Measurements from ENCODE around the gene PDE2A. TPM values are rescaled to one million over a fixed set of nuclear protein-coding genes. Genes with fewer than 3 reads are reported as not detected.

The PDE2A gene
- total RNA-seq, 5 donors from 2014 or later (not counting 1 experiment from before 2014, with no cell fraction given), result 1.1 to 6.1 (median 1.7) TPM

DNA sequence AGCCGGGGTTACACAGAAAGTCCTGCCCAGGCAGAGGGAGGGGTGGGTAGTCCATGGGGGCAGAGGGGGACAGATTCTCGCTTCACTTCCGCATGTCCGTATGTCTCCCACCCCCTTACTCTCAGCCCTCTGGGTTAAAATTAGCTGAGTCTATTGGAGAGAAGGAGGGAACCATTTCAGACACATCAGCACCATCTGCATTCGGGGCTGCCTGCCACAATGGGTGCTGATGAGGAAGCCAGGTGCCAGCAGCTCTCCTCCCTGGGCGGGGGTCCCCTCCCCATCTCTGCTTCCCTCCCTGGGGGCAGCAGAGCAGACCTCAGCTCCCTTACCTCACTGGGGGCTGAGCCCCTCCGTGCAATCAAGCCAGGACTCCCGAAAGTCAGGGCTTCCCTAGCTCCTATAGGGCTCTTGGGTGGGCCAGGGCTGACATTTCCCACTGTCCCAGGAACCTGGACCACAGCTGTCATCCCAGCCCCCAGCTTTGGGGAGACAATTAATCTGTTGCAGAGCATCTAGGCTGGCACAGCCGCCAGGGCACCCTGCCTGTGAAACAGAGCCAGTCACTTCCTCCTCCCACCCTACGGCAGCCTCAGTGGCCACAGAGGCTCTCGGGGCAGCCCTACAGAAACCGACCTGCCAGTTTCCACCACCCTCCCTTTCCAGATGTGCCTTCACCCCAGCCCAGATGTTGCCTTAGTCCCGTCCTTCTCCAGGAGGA is 67.3 kb downstream of the PDE2A start:
- no peak for DNase-seq
- H3K27me3 Mint-ChIP-seq, result peaks cover 11 to 42% of the 10 kb centered on the region in 2 donors
- no peak overlapping the region for H3K4me3 Mint-ChIP-seq
- H3K4me1 ChIP-seq (ENCODE audit: control insufficient read depth in 1 of 2, extremely low read depth in 1 of 2, insufficient read depth in 2 of 2, low read length in 2 of 2), result no peaks in the 10 kb centered on the region
- H3K27ac ChIP-seq (ENCODE audit: low read length), result no peak overlapping the region
- H3K4me3 ChIP-seq (ENCODE audit: control insufficient read depth in 1 of 2, extremely low read depth in 1 of 2, low read length in 1 of 2), result no peak overlapping the region
- WGBS (ENCODE audit: insufficient coverage), result 45% methylated on average over 6 of the region's 13 CpGs
- no peaks in the 10 kb centered on the region for H3K9me3 ChIP-seq
- no peak overlapping the region for H3K27ac Mint-ChIP-seq
- H3K9me3 Mint-ChIP-seq, result no peaks in the 10 kb centered on the region
- POLR2A ChIA-PET, result no interaction called here
- peaks cover 0 to 4% (median 0%) of the 10 kb centered on the region in 3 donors for H3K4me1 Mint-ChIP-seq
- H3K36me3 ChIP-seq (ENCODE audit: control insufficient read depth in 2 of 2, extremely low read depth in 1 of 2, insufficient read depth in 1 of 2, low read length in 1 of 2), result no peaks in the 10 kb centered on the region
- peaks cover 0 to 75% of the 10 kb centered on the region in 2 experiments for H3K27me3 ChIP-seq (replicated peaks in 1 of 2; ENCODE audit: control insufficient read depth in 2 of 2, extremely low read depth in 1 of 2, insufficient read depth in 2 of 2, low read length in 1 of 2)
- CTCF ChIA-PET, result interaction anchor here in 1 of 2 donors (0.8 kb wide), 1 partner anchor 15 kb away, joined by 3 read pairs; no protein-coding TSS in a partner anchor
- H3K36me3 Mint-ChIP-seq, result no peaks in the 10 kb centered on the region
- ATAC-seq (replicated peaks in 1 of 4), result no peak

DNA sequence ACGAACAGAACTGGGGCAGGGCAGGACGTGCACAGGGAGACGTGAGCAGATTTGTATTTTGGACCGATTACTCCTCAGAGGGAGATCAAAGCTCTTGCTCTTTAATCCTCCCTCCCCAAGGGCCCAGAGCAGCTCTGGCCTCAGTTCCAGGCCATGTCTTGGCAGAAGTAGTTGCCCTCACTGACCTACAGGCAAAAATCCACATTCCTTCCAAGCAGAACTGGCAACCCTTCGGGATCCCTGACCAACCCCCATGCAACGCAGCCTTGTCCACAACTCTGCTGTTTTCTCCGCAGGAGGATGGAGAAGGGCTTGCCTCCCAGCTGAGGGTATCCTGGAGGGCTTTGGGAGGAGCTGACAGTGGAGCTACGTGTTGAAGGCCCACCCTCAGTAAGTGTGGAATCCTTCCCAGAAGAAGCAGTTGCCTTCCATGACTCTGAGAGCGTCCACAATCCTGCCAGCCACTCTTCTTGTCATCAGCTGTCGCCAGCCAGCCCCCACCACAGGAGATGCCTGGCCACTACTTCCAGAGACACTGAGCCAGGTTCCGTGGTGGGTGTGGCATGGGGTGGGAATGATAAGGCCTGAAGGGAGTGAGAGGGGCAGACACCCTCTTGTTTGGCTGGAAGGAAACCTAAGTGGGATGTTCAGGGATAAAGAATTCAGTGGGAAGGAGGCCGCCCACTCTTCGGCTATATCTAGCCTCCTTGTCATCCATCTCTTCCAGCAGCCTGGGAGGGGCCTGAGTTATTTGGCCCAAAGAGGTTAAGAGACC is 68.1 kb downstream of the PDE2A start:
- H3K27me3 Mint-ChIP-seq, result peaks cover 11 to 36% of the 10 kb centered on the region in 2 donors
- H3K4me3 ChIP-seq (ENCODE audit: control insufficient read depth in 1 of 2, extremely low read depth in 1 of 2, low read length in 1 of 2), result no peak overlapping the region
- WGBS (ENCODE audit: insufficient coverage), result 89% methylated on average over 4 of the region's 13 CpGs
- H3K36me3 ChIP-seq (ENCODE audit: control insufficient read depth in 2 of 2, extremely low read depth in 1 of 2, insufficient read depth in 1 of 2, low read length in 1 of 2), result no peaks in the 10 kb centered on the region
- H3K27ac Mint-ChIP-seq, result no peak overlapping the region
- peaks cover 0 to 2% (median 0%) of the 10 kb centered on the region in 3 donors for H3K4me1 Mint-ChIP-seq
- H3K4me1 ChIP-seq (ENCODE audit: control insufficient read depth in 1 of 2, extremely low read depth in 1 of 2, insufficient read depth in 2 of 2, low read length in 2 of 2), result no peaks in the 10 kb centered on the region
- CTCF ChIA-PET, result interaction anchor here in 1 of 2 donors (0.6 to 0.9 kb wide), 3 partner anchors 14 to 172 kb away, joined by 3 read pairs; no protein-coding TSS in a partner anchor
- H3K36me3 Mint-ChIP-seq, result no peaks in the 10 kb centered on the region
- no peak overlapping the region for H3K4me3 Mint-ChIP-seq
- H3K27me3 ChIP-seq (replicated peaks in 1 of 2; ENCODE audit: control insufficient read depth in 2 of 2, extremely low read depth in 1 of 2, insufficient read depth in 2 of 2, low read length in 1 of 2), result peaks cover 0 to 76% of the 10 kb centered on the region in 2 experiments
- ATAC-seq (replicated peaks in 1 of 4) (no peak), DNase-seq (no peak)
- POLR2A ChIA-PET, result no interaction called here
- H3K9me3 Mint-ChIP-seq, result no peaks in the 10 kb centered on the region
- H3K27ac ChIP-seq (ENCODE audit: low read length), result no peak overlapping the region
- H3K9me3 ChIP-seq, result no peaks in the 10 kb centered on the region

DNA sequence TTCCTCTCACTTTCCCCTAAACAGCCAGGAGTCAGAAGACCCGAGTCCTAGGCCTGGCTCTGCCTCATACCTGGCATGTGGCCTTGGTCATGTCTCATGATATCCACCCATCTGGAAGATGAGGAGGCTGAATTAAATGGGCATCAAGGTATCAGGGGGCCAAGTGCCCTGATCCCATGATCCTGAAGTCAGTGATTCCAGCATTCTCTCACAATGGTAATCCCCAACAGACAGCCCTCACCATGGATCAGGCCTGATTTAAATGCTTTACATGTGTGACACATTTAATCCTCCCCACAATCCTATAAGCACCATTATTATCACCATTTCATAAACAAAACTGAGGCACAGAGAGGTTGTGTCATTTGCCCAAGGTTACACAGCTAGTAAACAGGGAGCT is 70.0 kb downstream of the PDE2A start:
- Mint-ChIP-seq H3K27ac (no peak overlapping the region), H3K27me3 (peaks cover 6 to 32% of the 10 kb centered on the region in 2 donors), H3K36me3 (no peaks in the 10 kb centered on the region), H3K4me3 (no peak overlapping the region), H3K4me1 (peaks cover 0 to 2% (median 0%) of the 10 kb centered on the region in 3 donors), H3K9me3 (no peaks in the 10 kb centered on the region)
- ChIA-PET POLR2A (no interaction called here), CTCF (no interaction called here)
- DNase-seq (no peak), ATAC-seq (replicated peaks in 1 of 4) (no peak)
- Histone ChIP-seq H3K36me3 (ENCODE audit: control insufficient read depth in 2 of 2, extremely low read depth in 1 of 2, insufficient read depth in 1 of 2, low read length in 1 of 2) (no peaks in the 10 kb centered on the region), H3K27ac (ENCODE audit: low read length) (no peak overlapping the region), H3K27me3 (replicated peaks in 1 of 2; ENCODE audit: control insufficient read depth in 2 of 2, extremely low read depth in 1 of 2, insufficient read depth in 2 of 2, low read length in 1 of 2) (peaks cover 0 to 70% of the 10 kb centered on the region in 2 experiments), H3K9me3 (no peaks in the 10 kb centered on the region), H3K4me1 (ENCODE audit: control insufficient read depth in 1 of 2, extremely low read depth in 1 of 2, insufficient read depth in 2 of 2, low read length in 2 of 2) (no peaks in the 10 kb centered on the region), H3K4me3 (ENCODE audit: control insufficient read depth in 1 of 2, extremely low read depth in 1 of 2, low read length in 1 of 2) (no peak overlapping the region)
- no CpG with 5 or more reads among the region's 1 CpG for WGBS (ENCODE audit: insufficient coverage)

DNA sequence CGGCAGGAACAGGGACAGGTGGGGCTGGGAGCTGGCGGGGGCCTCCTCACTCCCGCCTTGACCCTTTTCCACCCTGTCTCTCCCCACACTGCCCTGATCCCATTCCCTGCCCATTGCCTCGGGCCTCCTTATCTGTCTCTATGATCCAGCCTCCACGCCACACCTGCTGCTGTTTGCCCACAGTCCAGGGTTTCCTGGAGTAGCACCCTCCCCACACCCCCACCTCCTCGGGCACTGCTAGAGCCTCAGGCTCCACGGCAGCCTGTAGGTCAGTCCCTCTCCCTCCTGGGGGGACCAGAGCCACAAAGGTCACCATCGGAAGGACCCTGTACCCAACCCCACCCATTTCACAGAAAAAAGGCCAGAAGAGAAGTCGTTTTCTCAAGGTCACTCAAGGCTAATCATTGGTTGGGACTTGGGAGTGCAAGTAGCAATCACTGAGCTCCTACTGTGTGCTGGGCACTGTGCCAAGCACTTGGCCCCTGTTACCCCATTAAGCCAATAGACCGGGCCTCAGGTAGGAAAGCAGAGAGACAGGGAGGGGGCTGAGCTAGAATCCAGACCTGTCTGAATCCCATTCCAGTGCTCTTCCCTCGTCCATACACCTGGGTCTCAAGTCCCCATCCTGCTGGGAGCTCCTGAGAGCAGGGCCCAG is 71.8 kb downstream of the PDE2A start:
- Mint-ChIP-seq H3K9me3 (no peaks in the 10 kb centered on the region), H3K4me3 (no peak overlapping the region), H3K27me3 (peaks cover 6 to 22% of the 10 kb centered on the region in 2 donors), H3K36me3 (no peaks in the 10 kb centered on the region), H3K27ac (no peak overlapping the region), H3K4me1 (no peaks in the 10 kb centered on the region)
- no peaks in the 10 kb centered on the region for H3K36me3 ChIP-seq (ENCODE audit: control insufficient read depth in 2 of 2, extremely low read depth in 1 of 2, insufficient read depth in 1 of 2, low read length in 1 of 2)
- H3K4me1 ChIP-seq (ENCODE audit: control insufficient read depth in 1 of 2, extremely low read depth in 1 of 2, insufficient read depth in 2 of 2, low read length in 2 of 2), result no peaks in the 10 kb centered on the region
- H3K27ac ChIP-seq (ENCODE audit: low read length), result no peak overlapping the region
- DNase-seq, result no peak
- H3K9me3 ChIP-seq, result no peaks in the 10 kb centered on the region
- CTCF ChIA-PET, result interaction anchor here in 1 of 2 donors (1.4 kb wide), 1 partner anchor 11 kb away, joined by 4 read pairs; no protein-coding TSS in a partner anchor
- no peak for ATAC-seq (replicated peaks in 1 of 4)
- H3K4me3 ChIP-seq (ENCODE audit: control insufficient read depth in 1 of 2, extremely low read depth in 1 of 2, low read length in 1 of 2), result no peak overlapping the region
- POLR2A ChIA-PET, result no interaction called here
- WGBS (ENCODE audit: insufficient coverage), result 69% methylated on average over 8 of the region's 11 CpGs
- H3K27me3 ChIP-seq (replicated peaks in 1 of 2; ENCODE audit: control insufficient read depth in 2 of 2, extremely low read depth in 1 of 2, insufficient read depth in 2 of 2, low read length in 1 of 2), result peaks cover 0 to 57% of the 10 kb centered on the region in 2 experiments

DNA sequence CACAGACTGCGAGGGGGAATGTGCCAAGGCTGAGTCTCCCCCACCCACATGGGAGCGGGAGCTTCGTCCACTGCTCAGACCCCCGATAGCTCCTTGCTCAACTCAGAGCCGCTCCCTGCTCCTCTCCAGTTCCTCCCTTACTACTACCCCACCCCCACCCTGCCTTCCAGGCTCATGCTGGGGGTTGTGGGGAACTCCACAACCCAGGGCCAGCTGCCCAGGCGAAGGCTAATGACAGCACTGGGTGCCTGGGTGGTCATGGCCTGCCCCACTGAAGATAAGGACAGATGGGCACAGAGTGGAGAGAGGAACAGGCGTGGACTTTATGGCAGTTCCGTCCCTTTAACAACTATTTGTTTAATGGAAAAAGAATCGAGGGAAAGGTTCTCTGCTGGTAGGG is 73.7 kb downstream of the PDE2A start:
- no peak overlapping the region for H3K4me3 Mint-ChIP-seq
- CTCF ChIA-PET, result interaction anchor here in 1 of 2 donors (0.6 kb wide), 1 partner anchor 1530 kb away, joined by 3 read pairs; no protein-coding TSS in a partner anchor
- H3K4me1 Mint-ChIP-seq, result no peaks in the 10 kb centered on the region
- Histone ChIP-seq H3K4me1 (ENCODE audit: control insufficient read depth in 1 of 2, extremely low read depth in 1 of 2, insufficient read depth in 2 of 2, low read length in 2 of 2) (no peaks in the 10 kb centered on the region), H3K9me3 (no peaks in the 10 kb centered on the region), H3K27me3 (replicated peaks in 1 of 2; ENCODE audit: control insufficient read depth in 2 of 2, extremely low read depth in 1 of 2, insufficient read depth in 2 of 2, low read length in 1 of 2) (peaks cover 0 to 53% of the 10 kb centered on the region in 2 experiments), H3K36me3 (ENCODE audit: control insufficient read depth in 2 of 2, extremely low read depth in 1 of 2, insufficient read depth in 1 of 2, low read length in 1 of 2) (no peaks in the 10 kb centered on the region), H3K4me3 (ENCODE audit: control insufficient read depth in 1 of 2, extremely low read depth in 1 of 2, low read length in 1 of 2) (no peak overlapping the region), H3K27ac (ENCODE audit: low read length) (no peak overlapping the region)
- H3K36me3 Mint-ChIP-seq, result no peaks in the 10 kb centered on the region
- POLR2A ChIA-PET, result no interaction called here
- H3K27me3 Mint-ChIP-seq, result peaks cover 10 to 19% of the 10 kb centered on the region in 2 donors
- ATAC-seq (replicated peaks in 1 of 4) (no peak), DNase-seq (no peak)
- H3K9me3 Mint-ChIP-seq, result no peaks in the 10 kb centered on the region
- WGBS (ENCODE audit: insufficient coverage), result no CpG with 5 or more reads among the region's 9 CpGs
- no peak overlapping the region for H3K27ac Mint-ChIP-seq

DNA sequence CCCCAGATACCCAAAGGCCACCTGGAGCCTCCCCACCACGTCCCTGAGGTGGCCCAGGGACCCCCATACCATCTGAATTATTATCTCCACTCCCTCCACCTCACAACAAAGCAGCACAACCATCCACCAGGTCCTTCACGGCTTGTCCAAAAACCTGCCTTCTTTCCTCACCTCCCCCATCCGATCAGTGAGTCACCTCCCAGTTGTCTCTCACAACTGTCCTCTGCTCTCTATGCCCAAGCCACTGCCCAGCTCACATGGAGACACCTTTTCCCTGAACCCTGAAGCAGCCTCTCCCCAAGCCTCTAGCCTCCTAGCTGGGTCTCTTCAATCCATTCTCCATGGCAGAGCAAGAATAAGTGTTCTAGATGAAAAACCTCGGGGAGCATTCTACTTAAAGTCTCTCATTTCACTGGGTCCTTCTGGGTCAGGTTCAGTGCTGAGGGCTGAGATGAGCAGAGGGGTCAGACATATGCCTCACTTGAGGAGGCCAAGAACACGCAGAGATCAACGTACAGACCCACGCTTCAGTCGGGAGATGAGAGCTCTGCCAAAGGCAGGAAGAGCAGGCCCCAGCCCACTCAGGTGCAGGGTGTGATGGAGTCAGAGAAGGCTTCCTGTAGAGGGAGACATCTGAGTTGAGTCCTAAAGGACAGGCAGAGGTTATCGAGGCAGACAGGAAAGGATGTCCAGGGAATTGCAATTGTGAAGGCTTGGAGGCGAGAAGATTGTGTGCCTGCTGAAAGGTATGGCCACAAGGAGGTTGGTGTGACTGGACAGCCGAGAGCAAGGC is 74.7 kb downstream of the PDE2A start:
- ATAC-seq (replicated peaks in 1 of 4) (no peak), DNase-seq (no peak)
- Histone ChIP-seq H3K36me3 (ENCODE audit: control insufficient read depth in 2 of 2, extremely low read depth in 1 of 2, insufficient read depth in 1 of 2, low read length in 1 of 2) (no peaks in the 10 kb centered on the region), H3K27me3 (replicated peaks in 1 of 2; ENCODE audit: control insufficient read depth in 2 of 2, extremely low read depth in 1 of 2, insufficient read depth in 2 of 2, low read length in 1 of 2) (peaks cover 0 to 46% of the 10 kb centered on the region in 2 experiments), H3K27ac (ENCODE audit: low read length) (no peak overlapping the region), H3K4me1 (ENCODE audit: control insufficient read depth in 1 of 2, extremely low read depth in 1 of 2, insufficient read depth in 2 of 2, low read length in 2 of 2) (no peaks in the 10 kb centered on the region), H3K9me3 (no peaks in the 10 kb centered on the region), H3K4me3 (ENCODE audit: control insufficient read depth in 1 of 2, extremely low read depth in 1 of 2, low read length in 1 of 2) (no peak overlapping the region)
- no peak overlapping the region for H3K27ac Mint-ChIP-seq
- ChIA-PET CTCF (no interaction called here), POLR2A (no interaction called here)
- no peak overlapping the region for H3K4me3 Mint-ChIP-seq
- H3K9me3 Mint-ChIP-seq, result no peaks in the 10 kb centered on the region
- WGBS (ENCODE audit: insufficient coverage), result 72% methylated on average over 11 of the region's 11 CpGs
- H3K27me3 Mint-ChIP-seq, result peaks cover 13 to 17% of the 10 kb centered on the region in 2 donors
- no peaks in the 10 kb centered on the region for H3K4me1 Mint-ChIP-seq
- no peaks in the 10 kb centered on the region for H3K36me3 Mint-ChIP-seq
